Measurements from ENCODE around the gene NTM.

NTM gene

GRCh38 chr11:131824771-131825170 is 454.4 kb downstream of the NTM start:
- in situ Hi-C loops (cut with HindIII; ENCODE audit: low sequenced_read_pairs), result no loop called here
- TF ChIP-seq, protein P1, sequence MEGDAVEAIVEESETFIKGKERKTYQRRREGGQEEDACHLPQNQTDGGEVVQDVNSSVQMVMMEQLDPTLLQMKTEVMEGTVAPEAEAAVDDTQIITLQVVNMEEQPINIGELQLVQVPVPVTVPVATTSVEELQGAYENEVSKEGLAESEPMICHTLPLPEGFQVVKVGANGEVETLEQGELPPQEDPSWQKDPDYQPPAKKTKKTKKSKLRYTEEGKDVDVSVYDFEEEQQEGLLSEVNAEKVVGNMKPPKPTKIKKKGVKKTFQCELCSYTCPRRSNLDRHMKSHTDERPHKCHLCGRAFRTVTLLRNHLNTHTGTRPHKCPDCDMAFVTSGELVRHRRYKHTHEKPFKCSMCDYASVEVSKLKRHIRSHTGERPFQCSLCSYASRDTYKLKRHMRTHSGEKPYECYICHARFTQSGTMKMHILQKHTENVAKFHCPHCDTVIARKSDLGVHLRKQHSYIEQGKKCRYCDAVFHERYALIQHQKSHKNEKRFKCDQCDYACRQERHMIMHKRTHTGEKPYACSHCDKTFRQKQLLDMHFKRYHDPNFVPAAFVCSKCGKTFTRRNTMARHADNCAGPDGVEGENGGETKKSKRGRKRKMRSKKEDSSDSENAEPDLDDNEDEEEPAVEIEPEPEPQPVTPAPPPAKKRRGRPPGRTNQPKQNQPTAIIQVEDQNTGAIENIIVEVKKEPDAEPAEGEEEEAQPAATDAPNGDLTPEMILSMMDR (IDR thresholded peaks at IDR 0.05; ENCODE audit: low read depth, low read length), result no peak
- no peak for DNase-seq (ENCODE audit: low read depth, low spot score)
- H3K4me3 ChIP-seq (ENCODE audit: low read depth, low read length), result no peak overlapping the region

- in situ Hi-C loops (cut with HindIII; ENCODE audit: low sequenced_read_pairs), result no loop called here
- no peak overlapping the region for H3K4me3 ChIP-seq (ENCODE audit: low read depth, low read length)
- TF ChIP-seq, protein P1 (IDR thresholded peaks at IDR 0.05; ENCODE audit: low read depth, low read length), result no peak
- DNase-seq (ENCODE audit: low read depth, low spot score), result no peak
Measured at GRCh38 chr11:131827430-131827829, 457.0 kb downstream of the NTM start.

DNA sequence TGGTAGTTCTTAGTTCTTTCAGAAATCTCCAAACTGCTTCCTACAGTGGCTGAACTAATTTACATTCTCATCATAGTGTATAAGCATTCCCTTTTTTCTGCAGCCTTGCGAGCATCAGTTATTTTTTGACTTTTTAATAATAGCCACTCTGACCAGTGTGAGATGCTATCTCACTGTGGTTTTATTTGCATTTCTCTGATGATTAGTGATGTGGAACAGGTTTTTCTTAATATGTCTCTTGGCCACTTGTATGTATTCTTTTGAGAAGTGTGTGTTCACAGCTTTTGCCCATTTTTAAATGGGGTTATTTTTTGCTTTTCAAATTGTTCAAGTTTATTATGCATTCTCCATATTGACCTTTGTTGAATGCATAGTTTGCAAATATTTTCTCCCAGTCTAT is 459.3 kb downstream of the NTM start:
- TF ChIP-seq, protein P1 (IDR thresholded peaks at IDR 0.05; ENCODE audit: low read depth, low read length), result no peak
- no peak for DNase-seq (ENCODE audit: low read depth, low spot score)
- in situ Hi-C loops (cut with HindIII; ENCODE audit: low sequenced_read_pairs), result no loop called here
- H3K4me3 ChIP-seq (ENCODE audit: low read depth, low read length), result no peak overlapping the region

GRCh38 chr11:131832079-131832478 is 461.7 kb downstream of the NTM start:
- TF ChIP-seq, protein P1 (IDR thresholded peaks at IDR 0.05; ENCODE audit: low read depth, low read length), result no peak
- no peak overlapping the region for H3K4me3 ChIP-seq (ENCODE audit: low read depth, low read length)
- in situ Hi-C loops (cut with HindIII; ENCODE audit: low sequenced_read_pairs), result no loop called here
- DNase-seq (ENCODE audit: low read depth, low spot score), result no peak

- no peak overlapping the region for H3K4me3 ChIP-seq (ENCODE audit: low read depth, low read length)
- in situ Hi-C loops (cut with HindIII; ENCODE audit: low sequenced_read_pairs), result no loop called here
- DNase-seq (ENCODE audit: low read depth, low spot score), result no peak
- TF ChIP-seq, protein P1 (IDR thresholded peaks at IDR 0.05; ENCODE audit: low read depth, low read length), result no peak
Measured at GRCh38 chr11:131833366-131833765, 463.0 kb downstream of the NTM start.

GRCh38 chr11:131837562-131837961 is 467.1 kb downstream of the NTM start:
- no peak for DNase-seq (ENCODE audit: low read depth, low spot score)
- in situ Hi-C loops (cut with HindIII; ENCODE audit: low sequenced_read_pairs), result no loop called here
- no peak overlapping the region for H3K4me3 ChIP-seq (ENCODE audit: low read depth, low read length)
- TF ChIP-seq, protein P1 (IDR thresholded peaks at IDR 0.05; ENCODE audit: low read depth, low read length), result no peak

DNA sequence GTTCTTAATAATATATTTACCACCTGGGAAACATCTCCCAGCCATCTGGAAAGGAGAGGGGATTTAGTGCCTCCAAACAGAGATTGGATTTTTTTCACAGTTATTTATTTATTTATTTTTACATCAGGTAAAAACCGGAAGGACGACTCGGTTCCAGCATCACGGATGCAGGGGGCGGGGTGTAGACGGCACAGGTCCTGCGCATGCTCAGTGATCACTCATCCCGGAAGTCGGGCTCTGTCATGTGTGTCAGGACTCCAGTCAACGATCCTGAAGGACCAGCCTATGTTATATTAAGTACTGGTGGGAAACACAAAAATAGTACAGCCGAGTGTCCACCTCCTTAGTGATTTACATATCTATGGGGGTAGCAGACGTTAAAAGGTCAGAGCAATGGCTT is 467.6 kb downstream of the NTM start:
- no peak for DNase-seq (ENCODE audit: low read depth, low spot score)
- H3K4me3 ChIP-seq (ENCODE audit: low read depth, low read length), result no peak overlapping the region
- TF ChIP-seq, protein P1 (IDR thresholded peaks at IDR 0.05; ENCODE audit: low read depth, low read length), result no peak
- in situ Hi-C loops (cut with HindIII; ENCODE audit: low sequenced_read_pairs), result no loop called here

All from astrocyte of the spinal cord (primary cell).